Loucy (cell line): ENCODE data around the gene NUDT1.

Experiments used
- H2AFZ ChIP-seq: fragments of 200-600 bp; sonication (generic); 2 replicates; pipeline ENCODE4 v1.6.0; 2016; ENCODE audit warnings: antibody characterized with exemption, mild to moderate bottlenecking, low read length, moderate library complexity
- H3F3A ChIP-seq: fragments of 200-600 bp; 2 replicates; pipeline ENCODE4 v1.6.0; 2016; ENCODE audit warnings: antibody characterized with exemption, low read depth, mild to moderate bottlenecking
- H3K27me3 ChIP-seq: fragments of 200-600 bp; sonication (generic); 2 replicates; pipeline ENCODE4 v1.6.1; 2014; ENCODE audit warnings: low read length, mild to moderate bottlenecking; ENCODE audit not compliant: insufficient read depth, poor library complexity, severe bottlenecking
- H3K36me3 ChIP-seq: fragments of 200-600 bp; sonication (generic); 2 replicates; pipeline ENCODE4 v1.6.1; 2016; ENCODE audit warnings: low read length; ENCODE audit not compliant: insufficient read depth
- H3K4me1 ChIP-seq: fragments of 200-600 bp; sonication (generic); 2 replicates; pipeline ENCODE4 v1.5.1; 2014; ENCODE audit warnings: low read length, mild to moderate bottlenecking; ENCODE audit not compliant: insufficient read depth, poor library complexity, severe bottlenecking
- H3K4me2 ChIP-seq: fragments of 200-600 bp; sonication (generic); 2 replicates; pipeline ENCODE4 v1.6.0; 2014; ENCODE audit warnings: antibody characterized with exemption, low read length, low read depth, mild to moderate bottlenecking; ENCODE audit not compliant: poor library complexity, severe bottlenecking
- H3K4me3 ChIP-seq: fragments of 200-600 bp; sonication (generic); 2 replicates; pipeline ENCODE4 v1.5.1; 2014; ENCODE audit warnings: low read length, mild to moderate bottlenecking, mixed read lengths; ENCODE audit not compliant: poor library complexity, severe bottlenecking
- H3K79me2 ChIP-seq: fragments of 200-600 bp; sonication (generic); 2 replicates; pipeline ENCODE4 v1.6.1; 2014; ENCODE audit warnings: low read length; ENCODE audit not compliant: insufficient read depth
- H3K9ac ChIP-seq: fragments of 200-600 bp; sonication (generic); 2 replicates; pipeline ENCODE4 v1.6.0; 2014; ENCODE audit warnings: mild to moderate bottlenecking, low read depth, low read length, moderate library complexity; ENCODE audit not compliant: poor library complexity, severe bottlenecking
- H3K9me2 ChIP-seq: fragments of 200-600 bp; sonication (generic); replicated peaks from 2 replicates; pipeline ENCODE4 v1.6.1; 2016; ENCODE audit warnings: low read depth, low read length, mixed read lengths
- H3K9me3 ChIP-seq: fragments of 200-600 bp; sonication (generic); 2 replicates; pipeline ENCODE4 v1.6.1; 2014; ENCODE audit warnings: mild to moderate bottlenecking, antibody characterized with exemption, low read length, low read depth; ENCODE audit not compliant: insufficient read depth
- H4K20me1 ChIP-seq: fragments of 200-600 bp; sonication (generic); 2 replicates; pipeline ENCODE4 v1.6.0; 2014; ENCODE audit warnings: antibody characterized with exemption, low read length, mild to moderate bottlenecking; ENCODE audit not compliant: insufficient read depth, poor library complexity, severe bottlenecking
- EZH2phosphoT487 ChIP-seq: fragments of 200-600 bp; IDR thresholded peaks from 2 replicates; pipeline ENCODE4 v1.6.1; 2018; ENCODE audit warnings: antibody characterized with exemption, mild to moderate bottlenecking, moderate library complexity, borderline replicate concordance
- TF ChIP-seq, protein P1 (sequence below): fragments of 200-600 bp; sonication (generic); conservative IDR thresholded peaks from 2 replicates; pipeline ENCODE4 v1.5.1; 2014; ENCODE audit warnings: mild to moderate bottlenecking, antibody characterized with exemption, low read length

NUDT1 gene

GRCh38 chr7:2289111-2289586 lies 47.1 kb downstream of the NUDT1 start:
- Histone ChIP-seq H3K9me2 (no peaks in the 10 kb centered on the region), H2AFZ (no peak overlapping the region), H3K36me3 (no peaks in the 10 kb centered on the region), H3K79me2 (no peaks in the 10 kb centered on the region; the same call in 1 of the 2 replicates), H3K4me1 (no peaks in the 10 kb centered on the region), H3K27me3 (no peaks in the 10 kb centered on the region), H3F3A (no peaks in the 10 kb centered on the region), H3K9ac (no peak overlapping the region), H3K4me2 (no peak overlapping the region), H3K4me3 (no peak overlapping the region), H3K9me3 (no peaks in the 10 kb centered on the region), H4K20me1 (no peaks in the 10 kb centered on the region)
- TF ChIP-seq, protein P1, sequence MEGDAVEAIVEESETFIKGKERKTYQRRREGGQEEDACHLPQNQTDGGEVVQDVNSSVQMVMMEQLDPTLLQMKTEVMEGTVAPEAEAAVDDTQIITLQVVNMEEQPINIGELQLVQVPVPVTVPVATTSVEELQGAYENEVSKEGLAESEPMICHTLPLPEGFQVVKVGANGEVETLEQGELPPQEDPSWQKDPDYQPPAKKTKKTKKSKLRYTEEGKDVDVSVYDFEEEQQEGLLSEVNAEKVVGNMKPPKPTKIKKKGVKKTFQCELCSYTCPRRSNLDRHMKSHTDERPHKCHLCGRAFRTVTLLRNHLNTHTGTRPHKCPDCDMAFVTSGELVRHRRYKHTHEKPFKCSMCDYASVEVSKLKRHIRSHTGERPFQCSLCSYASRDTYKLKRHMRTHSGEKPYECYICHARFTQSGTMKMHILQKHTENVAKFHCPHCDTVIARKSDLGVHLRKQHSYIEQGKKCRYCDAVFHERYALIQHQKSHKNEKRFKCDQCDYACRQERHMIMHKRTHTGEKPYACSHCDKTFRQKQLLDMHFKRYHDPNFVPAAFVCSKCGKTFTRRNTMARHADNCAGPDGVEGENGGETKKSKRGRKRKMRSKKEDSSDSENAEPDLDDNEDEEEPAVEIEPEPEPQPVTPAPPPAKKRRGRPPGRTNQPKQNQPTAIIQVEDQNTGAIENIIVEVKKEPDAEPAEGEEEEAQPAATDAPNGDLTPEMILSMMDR = no peak
- TF ChIP-seq EZH2phosphoT487 = no peak

DNA sequence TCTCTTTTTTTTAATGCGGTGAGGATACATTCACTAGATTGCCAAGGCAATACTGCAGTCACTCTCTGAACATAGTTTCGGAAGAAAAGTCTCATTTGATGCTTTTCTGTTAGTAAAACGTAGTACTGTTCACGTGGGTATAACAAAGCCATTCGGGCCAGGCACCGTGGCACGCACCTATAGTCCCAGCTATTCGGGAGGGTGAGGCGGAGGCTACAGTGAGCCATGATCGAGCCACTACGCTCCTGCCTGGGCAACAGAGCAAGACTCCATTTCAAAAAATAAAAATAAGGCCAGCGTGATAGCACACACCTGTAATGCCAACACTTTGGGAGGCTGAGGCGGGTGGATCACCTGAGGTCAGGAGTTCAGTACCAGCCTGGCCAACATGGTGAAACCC lies 47.6 kb downstream of the NUDT1 start:
- no peaks in the 10 kb centered on the region for H3K36me3 ChIP-seq
- no peaks in the 10 kb centered on the region for H4K20me1 ChIP-seq
- no peak overlapping the region for H2AFZ ChIP-seq
- H3K4me2 ChIP-seq = no peak overlapping the region
- H3K9me3 ChIP-seq = no peaks in the 10 kb centered on the region
- H3K4me3 ChIP-seq = no peak overlapping the region
- H3F3A ChIP-seq = no peaks in the 10 kb centered on the region
- no peaks in the 10 kb centered on the region for H3K4me1 ChIP-seq
- H3K9me2 ChIP-seq = no peaks in the 10 kb centered on the region
- no peak overlapping the region for H3K9ac ChIP-seq
- H3K79me2 ChIP-seq = no peaks in the 10 kb centered on the region; the same call in 1 of the 2 replicates
- no peaks in the 10 kb centered on the region for H3K27me3 ChIP-seq
- TF ChIP-seq, protein P1 = no peak
- TF ChIP-seq EZH2phosphoT487 = no peak

DNA sequence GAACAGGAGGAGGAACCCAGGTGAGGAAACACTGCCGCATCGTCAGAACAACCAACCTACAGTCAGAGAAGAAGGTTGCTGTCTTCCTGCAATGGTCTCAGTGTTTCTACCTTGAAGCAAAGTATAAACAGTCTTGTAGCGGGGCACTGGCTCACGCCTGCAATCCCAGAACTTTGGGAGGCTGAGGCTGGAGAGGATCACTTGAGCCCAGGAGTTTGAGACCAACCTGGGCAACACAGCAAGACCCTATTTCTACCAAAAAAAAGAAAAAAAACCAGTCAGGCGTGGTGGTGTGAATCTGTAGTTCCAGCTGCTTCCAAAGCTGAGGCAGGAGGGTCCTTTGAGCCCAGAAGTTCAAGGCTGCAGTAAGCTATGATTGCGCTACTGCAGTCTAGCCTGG lies 48.9 kb downstream of the NUDT1 start:
- Histone ChIP-seq H3K9ac (no peak overlapping the region), H3K27me3 (no peaks in the 10 kb centered on the region), H3F3A (no peaks in the 10 kb centered on the region), H3K9me2 (no peaks in the 10 kb centered on the region), H3K9me3 (no peaks in the 10 kb centered on the region), H3K4me3 (no peak overlapping the region), H3K4me1 (no peaks in the 10 kb centered on the region), H3K36me3 (no peaks in the 10 kb centered on the region), H2AFZ (no peak overlapping the region), H4K20me1 (no peaks in the 10 kb centered on the region), H3K4me2 (no peak overlapping the region), H3K79me2 (no peaks in the 10 kb centered on the region; the same call in 1 of the 2 replicates)
- TF ChIP-seq, protein P1 = no peak
- no peak for TF ChIP-seq EZH2phosphoT487
